Measurements from ENCODE around the gene PRPF31. TPM values are rescaled to one million over a fixed set of nuclear protein-coding genes. Genes with fewer than 3 reads are reported as not detected.

Gene PRPF31
- total RNA-seq, 1 experiment from 2014 or later = 84.4 TPM

DNA sequence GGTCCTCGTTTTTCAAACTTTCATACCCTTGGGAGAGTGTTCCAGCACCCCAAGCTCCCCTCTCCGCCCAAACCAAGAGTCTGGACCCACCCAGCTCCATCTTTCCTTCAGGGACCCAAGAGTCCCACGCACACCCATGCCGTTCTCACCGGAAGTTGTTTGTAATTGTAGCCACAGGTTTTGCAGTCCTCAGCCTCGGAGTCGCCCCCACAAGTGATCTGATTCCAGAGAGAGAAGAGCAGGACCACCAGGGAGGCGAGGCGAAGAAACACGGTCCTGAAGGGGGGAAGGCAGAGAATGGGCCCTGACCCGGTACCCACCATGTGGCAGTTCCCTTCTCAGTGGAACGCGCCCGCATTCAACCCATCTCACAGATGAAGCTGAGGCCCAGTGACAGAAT is 47.3 kb downstream of the PRPF31 start:
- no peak overlapping the region for H2BK12ac ChIP-seq (ENCODE audit: insufficient read length, low read depth, low read length)
- H3K23ac ChIP-seq (ENCODE audit: insufficient read length, low read depth, low read length) = no peak overlapping the region
- Mint-ChIP-seq H3K36me3 (ENCODE audit: insufficient read depth in 1 of 3, low read depth in 3 of 3) (peaks cover 4 to 9% (median 6%) of the 10 kb centered on the region in 3 experiments), H3K4me3 (peak overlapping the region; percentile 72 to 93; a peak in 4 of 5 replicates), H3K9me3 (peaks cover 0 to 6% of the 10 kb centered on the region in 2 experiments; a peak in 2 of 5 replicates), H3K27ac (0 out of 7 replicates have a peak overlapping the region, but pooled peaks of 1 of the 3 experiments have one; percentile 8), H3K27me3 (ENCODE audit: low read depth) (peaks cover 41% of the 10 kb centered on the region), H3K4me1 (peaks cover 33 to 41% of the 10 kb centered on the region in 2 experiments)
- H4K8ac ChIP-seq (replicated peaks; ENCODE audit: insufficient read length, low read depth, low read length) = no peak overlapping the region
- H4K20me1 ChIP-seq (ENCODE audit: control insufficient read depth, insufficient read depth, insufficient read length) = no peaks in the 10 kb centered on the region
- no peak overlapping the region for H2AFZ ChIP-seq (ENCODE audit: low read length)
- H2BK20ac ChIP-seq (ENCODE audit: low read depth, low read length, poor library complexity, severe bottlenecking) = no peak overlapping the region
- H3K9ac ChIP-seq (ENCODE audit: extremely low read depth, insufficient read length, low read length) = no peak overlapping the region
- no peak overlapping the region for H4K5ac ChIP-seq (ENCODE audit: insufficient read length, low read depth, low read length)
- H3K23me2 ChIP-seq (ENCODE audit: insufficient read length, low read depth, low read length, poor library complexity, severe bottlenecking) = peaks cover 18% of the 10 kb centered on the region
- H3K79me1 ChIP-seq (ENCODE audit: insufficient read depth, low read depth, low read length, poor library complexity, severe bottlenecking) = no peaks in the 10 kb centered on the region
- H2BK120ac ChIP-seq (ENCODE audit: low read depth, low read length, poor library complexity, severe bottlenecking) = no peak overlapping the region
- H3K14ac ChIP-seq (ENCODE audit: insufficient read depth, low read length) = no peak overlapping the region
- WGBS (ENCODE audit: extremely low coverage, insufficient read length, low lambda C conversion rate) = no CpG with 5 or more reads among the region's 14 CpGs
- no peak overlapping the region for H4K91ac ChIP-seq (ENCODE audit: insufficient read length, low read depth, low read length)
- no peak overlapping the region for H2AK5ac ChIP-seq (ENCODE audit: insufficient read length, low read length)
- H3K27me3 ChIP-seq (ENCODE audit: insufficient read depth, low read length) = no peaks in the 10 kb centered on the region
- no peak overlapping the region for H3T11ph ChIP-seq (ENCODE audit: low read length)
- no peak overlapping the region for H3K18ac ChIP-seq (ENCODE audit: insufficient read length, low read depth, low read length)
- no peak overlapping the region for H3K27ac ChIP-seq (ENCODE audit: insufficient read length, low read depth, low read length)
- DNase-seq = no peak
- no peak overlapping the region for H3K56ac ChIP-seq (ENCODE audit: insufficient read length, low read depth, low read length)
- no peak overlapping the region for H3K4ac ChIP-seq (ENCODE audit: low read depth, low read length)
- peak overlapping the region; percentile 53 for H3K4me2 ChIP-seq (ENCODE audit: insufficient read depth, insufficient read length, low read length)
- H3K79me2 ChIP-seq (ENCODE audit: insufficient read depth, low read length) = no peaks in the 10 kb centered on the region; the same call in 1 of the 2 replicates
- no peak overlapping the region for H2BK15ac ChIP-seq (ENCODE audit: low read depth, low read length)
- TF ChIP-seq, protein P1, sequence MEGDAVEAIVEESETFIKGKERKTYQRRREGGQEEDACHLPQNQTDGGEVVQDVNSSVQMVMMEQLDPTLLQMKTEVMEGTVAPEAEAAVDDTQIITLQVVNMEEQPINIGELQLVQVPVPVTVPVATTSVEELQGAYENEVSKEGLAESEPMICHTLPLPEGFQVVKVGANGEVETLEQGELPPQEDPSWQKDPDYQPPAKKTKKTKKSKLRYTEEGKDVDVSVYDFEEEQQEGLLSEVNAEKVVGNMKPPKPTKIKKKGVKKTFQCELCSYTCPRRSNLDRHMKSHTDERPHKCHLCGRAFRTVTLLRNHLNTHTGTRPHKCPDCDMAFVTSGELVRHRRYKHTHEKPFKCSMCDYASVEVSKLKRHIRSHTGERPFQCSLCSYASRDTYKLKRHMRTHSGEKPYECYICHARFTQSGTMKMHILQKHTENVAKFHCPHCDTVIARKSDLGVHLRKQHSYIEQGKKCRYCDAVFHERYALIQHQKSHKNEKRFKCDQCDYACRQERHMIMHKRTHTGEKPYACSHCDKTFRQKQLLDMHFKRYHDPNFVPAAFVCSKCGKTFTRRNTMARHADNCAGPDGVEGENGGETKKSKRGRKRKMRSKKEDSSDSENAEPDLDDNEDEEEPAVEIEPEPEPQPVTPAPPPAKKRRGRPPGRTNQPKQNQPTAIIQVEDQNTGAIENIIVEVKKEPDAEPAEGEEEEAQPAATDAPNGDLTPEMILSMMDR (conservative IDR thresholded peaks at IDR 0.05) = no peak
- H3K9me3 ChIP-seq (ENCODE audit: control insufficient read depth, low read depth, low read length) = no peaks in the 10 kb centered on the region
- no peak overlapping the region for H2BK5ac ChIP-seq (ENCODE audit: insufficient read length, low read length)
- no peaks in the 10 kb centered on the region for H3K4me1 ChIP-seq (ENCODE audit: insufficient read depth, low read length)
